Astrocyte of the cerebellum (primary cell): ENCODE data around the gene SCCPDH.
"Not testable (repeated sequence)": the region's sequence is repeated elsewhere in the genome, so short reads cannot be mapped to it uniquely, and the experiment has no call there.

ENCODE experiments used
- DNase-seq: peaks from one replicate; pipeline ENCODE4 v3.0.0-alpha.2; 2011; ENCODE audit warnings: low read depth
- H3K4me3 ChIP-seq: 2 replicates; pipeline ENCODE4 v1.5.1; 2011; ENCODE audit warnings: mild to moderate bottlenecking, low read depth, low read length, moderate library complexity
- in situ Hi-C: cut with HindIII; loops from 2 replicates; pipeline ENCODE4 v1.10.0; 2017; ENCODE audit warnings: low sequenced_read_pairs
- TF ChIP-seq, protein P1 (sequence below): IDR thresholded peaks from 2 replicates; pipeline ENCODE4 v1.5.1; 2012; ENCODE audit warnings: low read length, low read depth, moderate library complexity, mild to moderate bottlenecking; ENCODE audit errors: missing control alignments

SCCPDH gene

DNA sequence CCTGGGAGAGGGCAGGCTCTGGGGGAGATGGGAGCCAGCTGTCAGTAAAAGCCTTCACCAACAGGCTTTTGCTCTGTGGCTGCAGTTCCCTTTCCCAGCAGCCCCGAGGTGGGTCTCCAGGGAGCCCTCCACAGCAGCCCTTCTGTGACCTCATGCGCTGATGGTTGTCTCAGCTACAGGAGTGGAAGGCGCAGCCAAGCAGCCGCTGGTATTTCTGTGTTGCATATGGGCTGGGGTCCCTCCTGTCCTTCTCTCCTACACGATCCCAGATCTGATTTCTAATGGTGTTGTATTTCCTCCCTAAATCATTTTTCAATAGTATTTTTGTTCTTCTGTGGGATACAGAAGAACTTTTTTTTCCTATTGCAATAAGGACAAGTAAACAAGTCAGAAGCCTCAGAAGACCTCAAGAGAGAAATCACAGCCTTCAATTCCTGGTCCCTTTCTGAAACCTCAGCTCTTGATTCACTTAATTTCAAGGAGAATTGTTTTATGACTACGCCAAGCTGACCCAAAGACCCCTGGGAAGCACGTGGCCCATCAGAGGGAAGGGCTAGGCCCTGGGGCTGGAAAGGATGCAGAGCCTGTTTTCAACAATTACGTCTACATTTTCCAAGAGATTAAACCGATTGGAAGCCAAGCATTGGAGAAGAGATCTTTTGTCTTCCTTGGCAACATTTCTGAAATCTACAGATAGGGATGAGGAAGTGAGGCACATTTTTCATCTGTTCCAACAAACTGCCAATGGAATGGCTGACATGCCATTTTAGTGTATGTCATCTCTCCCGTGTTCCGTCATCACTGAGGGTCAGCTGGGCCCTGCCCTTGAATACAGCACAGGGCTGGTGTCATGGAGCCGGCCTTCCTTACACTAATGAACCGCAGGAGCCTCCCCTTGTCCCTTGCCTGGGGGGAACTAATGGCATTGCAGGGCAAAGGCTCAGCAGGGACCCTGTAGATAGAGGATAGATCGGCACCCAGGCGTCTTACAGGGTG is 42.0 kb upstream of the SCCPDH start:
- DNase-seq = no peak
- in situ Hi-C loops = no loop called here
- TF ChIP-seq, protein P1, sequence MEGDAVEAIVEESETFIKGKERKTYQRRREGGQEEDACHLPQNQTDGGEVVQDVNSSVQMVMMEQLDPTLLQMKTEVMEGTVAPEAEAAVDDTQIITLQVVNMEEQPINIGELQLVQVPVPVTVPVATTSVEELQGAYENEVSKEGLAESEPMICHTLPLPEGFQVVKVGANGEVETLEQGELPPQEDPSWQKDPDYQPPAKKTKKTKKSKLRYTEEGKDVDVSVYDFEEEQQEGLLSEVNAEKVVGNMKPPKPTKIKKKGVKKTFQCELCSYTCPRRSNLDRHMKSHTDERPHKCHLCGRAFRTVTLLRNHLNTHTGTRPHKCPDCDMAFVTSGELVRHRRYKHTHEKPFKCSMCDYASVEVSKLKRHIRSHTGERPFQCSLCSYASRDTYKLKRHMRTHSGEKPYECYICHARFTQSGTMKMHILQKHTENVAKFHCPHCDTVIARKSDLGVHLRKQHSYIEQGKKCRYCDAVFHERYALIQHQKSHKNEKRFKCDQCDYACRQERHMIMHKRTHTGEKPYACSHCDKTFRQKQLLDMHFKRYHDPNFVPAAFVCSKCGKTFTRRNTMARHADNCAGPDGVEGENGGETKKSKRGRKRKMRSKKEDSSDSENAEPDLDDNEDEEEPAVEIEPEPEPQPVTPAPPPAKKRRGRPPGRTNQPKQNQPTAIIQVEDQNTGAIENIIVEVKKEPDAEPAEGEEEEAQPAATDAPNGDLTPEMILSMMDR = no peak
- no peak overlapping the region for H3K4me3 ChIP-seq

DNA sequence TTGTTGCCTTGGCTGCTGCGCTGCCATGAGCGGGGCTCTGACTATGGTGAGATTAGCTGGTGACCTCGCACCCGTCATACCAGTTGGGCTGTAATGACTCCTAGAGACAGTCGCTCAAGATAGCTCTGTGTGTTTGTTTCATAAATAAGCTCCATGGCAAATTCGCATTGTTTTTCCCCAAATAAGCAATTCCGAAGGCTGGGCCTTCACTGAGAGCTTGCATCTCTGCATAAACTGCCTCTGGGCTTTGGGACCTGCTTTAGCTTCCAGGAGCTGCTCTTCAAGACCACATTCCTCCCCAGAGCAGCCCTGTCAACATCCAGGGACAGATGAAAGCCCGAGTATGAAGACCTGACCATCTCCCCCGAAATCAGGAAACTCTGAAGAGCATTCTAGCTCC is 40.7 kb upstream of the SCCPDH start:
- in situ Hi-C loops = no loop called here
- TF ChIP-seq, protein P1 = no peak
- DNase-seq = no peak
- no peak overlapping the region for H3K4me3 ChIP-seq

DNA sequence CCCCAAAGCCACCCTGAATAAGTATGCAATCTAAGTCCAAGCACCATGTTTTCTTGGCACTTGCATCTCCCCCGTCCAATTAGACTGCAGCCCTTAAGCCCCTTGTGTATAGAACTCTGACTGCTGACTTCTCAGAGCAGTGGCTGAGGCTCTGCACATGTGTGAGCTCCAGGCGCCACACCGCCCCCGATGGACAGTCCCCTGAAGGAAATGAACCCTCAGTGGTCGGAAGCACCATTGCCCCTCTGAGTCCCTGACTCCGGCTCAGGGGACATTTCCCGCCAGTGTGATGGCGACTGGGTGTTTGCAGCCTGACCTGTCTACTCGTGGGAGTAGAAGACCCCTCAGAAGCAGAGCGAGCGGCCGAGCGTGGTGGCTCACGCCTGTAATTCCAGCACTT is 37.2 kb upstream of the SCCPDH start:
- in situ Hi-C loops = no loop called here
- no peak for DNase-seq
- H3K4me3 ChIP-seq = no peak overlapping the region
- TF ChIP-seq, protein P1 = no peak

DNA sequence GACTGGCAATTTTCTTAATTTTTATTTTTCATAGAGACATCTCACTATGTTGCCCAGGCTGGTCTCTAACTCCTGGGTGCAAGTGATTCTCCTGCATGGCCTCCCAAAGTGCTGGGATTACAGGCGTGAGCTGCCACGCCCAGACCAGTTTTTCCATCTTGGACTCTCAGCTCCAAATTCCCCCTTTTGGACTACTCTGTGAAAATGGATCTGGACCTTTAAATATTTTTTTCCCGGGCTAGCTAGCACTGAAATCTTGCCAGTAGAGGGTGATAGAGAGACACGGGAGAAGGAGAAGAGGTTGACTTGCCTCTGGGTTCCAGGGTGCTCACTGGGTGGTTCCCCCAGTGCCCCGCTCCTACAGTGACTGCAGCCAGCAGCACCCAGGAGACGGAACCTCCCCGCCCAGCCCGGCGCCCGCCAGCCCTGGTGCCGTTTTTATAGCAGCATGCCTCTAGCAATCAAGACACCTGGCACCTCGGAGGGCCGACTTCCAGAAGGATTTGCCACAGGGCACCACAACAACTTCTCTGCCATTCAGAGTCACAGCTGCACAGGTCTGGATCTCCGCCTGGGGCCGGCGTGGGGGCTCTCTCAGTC is 34.7 kb upstream of the SCCPDH start:
- peak overlapping the region; percentile 24 for H3K4me3 ChIP-seq
- DNase-seq = peak; percentile 37
- in situ Hi-C loops = no loop called here
- TF ChIP-seq, protein P1 = peak; percentile 88

DNA sequence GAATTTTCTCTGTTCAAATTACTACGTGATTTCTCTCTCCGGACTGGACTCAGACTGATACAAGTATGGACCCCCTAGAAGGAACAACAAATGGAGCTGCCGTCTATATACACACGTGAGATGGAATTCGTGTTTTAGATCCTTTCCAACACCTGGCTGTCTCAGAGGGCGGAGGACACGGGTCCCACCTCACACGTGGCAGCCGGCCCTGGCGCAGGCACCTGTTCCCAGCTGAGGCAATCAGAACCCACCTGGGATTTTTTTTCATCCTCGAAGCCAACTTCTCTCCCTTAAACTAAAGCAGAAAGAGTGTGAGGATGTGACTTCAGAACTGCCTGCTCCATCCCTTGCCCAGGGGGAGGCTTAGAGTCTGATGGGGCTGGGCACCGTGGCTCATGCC is 34.1 kb upstream of the SCCPDH start:
- TF ChIP-seq, protein P1 = no peak
- no peak for DNase-seq
- in situ Hi-C loops = no loop called here
- H3K4me3 ChIP-seq = no peak overlapping the region

DNA sequence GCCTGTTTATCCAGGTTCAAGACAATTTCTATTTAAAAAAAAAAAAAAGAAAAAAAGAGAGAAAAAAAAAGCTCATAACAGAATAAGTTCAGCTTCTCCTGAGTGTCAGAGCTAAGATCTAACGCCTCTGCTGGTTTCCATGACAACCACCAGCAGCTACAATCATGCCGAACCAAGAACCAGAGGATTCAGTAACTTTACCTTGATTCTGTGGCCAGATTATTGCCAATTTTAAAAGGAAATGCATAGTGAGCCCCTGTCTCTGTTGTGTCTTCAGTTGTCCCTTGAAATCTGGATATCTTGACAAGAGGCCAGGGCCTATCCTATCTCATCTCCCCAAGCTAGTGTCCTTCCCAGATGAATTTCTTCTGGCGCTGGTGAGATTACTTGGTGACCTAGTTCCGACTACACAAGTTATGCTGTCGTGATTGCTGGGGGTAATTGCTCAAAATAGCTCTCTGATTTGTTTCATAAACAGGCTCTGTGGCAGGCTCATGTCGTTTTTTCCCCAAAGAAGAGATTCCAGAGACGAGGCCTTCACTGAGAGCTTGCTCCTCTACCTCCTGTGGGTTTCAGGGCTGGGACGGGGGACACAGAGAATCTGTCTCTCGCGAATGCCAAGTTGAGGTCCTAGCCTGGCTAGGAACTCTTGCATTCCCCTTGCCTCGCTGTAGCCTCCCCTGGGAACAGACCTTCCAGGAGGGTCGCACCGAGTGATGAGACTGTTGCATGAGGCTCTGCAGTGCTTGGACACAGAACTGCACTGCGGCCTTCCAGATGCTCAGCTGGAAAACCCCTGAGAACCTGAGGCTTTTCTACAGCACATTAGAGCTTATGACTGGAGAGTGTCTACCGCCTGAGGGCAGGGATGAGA is 32.4 kb upstream of the SCCPDH start:
- DNase-seq = no peak
- TF ChIP-seq, protein P1 = no peak
- in situ Hi-C loops = no loop called here
- no peak overlapping the region for H3K4me3 ChIP-seq

DNA sequence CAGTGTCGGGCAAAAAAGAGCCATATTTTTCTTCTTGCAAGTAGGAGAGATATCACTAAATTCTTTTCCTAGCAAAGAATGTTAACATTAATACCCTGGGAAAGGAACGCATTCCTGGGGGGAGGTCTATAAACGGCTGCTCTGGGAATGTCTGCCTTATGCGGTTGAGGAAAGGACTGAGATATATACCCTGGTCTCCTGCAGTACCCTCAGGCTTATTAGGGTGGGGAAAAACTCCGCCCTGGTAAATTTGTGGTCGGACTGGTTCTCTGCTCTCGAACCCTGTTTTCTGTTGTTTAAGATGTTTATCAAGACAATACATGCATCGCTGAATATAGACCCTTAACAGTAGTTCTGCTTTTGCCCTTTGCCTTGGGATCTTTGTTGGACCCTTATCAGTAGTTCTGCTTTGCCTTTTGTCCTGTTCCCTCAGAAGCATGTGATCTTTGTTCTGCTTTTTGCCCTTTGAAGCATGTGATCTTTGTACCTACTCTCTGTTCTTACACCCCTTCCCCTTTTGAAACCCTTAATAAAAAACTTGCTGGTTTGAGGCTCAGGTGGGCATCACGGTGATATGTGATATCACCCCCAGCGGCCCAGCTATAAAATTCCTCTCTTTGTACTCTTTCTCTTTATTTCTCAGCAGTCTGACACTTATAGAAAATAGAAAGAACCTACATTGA is 29.9 kb upstream of the SCCPDH start:
- in situ Hi-C loops, H3K4me3 ChIP-seq, DNase-seq: not testable (repeated sequence)
